Immature natural killer cell (primary cell): ENCODE data around the gene TUSC1. TPM values are rescaled to one million over a fixed set of nuclear protein-coding genes. Genes with fewer than 3 reads are reported as not detected.
"Not testable (repeated sequence)": the region's sequence is repeated elsewhere in the genome, so short reads cannot be mapped to it uniquely, and the experiment has no call there.

Source experiments
- DNase-seq, 3 donors: peaks; one replicate each; pipeline ENCODE4 v3.0.0; 2022; ENCODE audit warnings: mixed read lengths in 1 of 3
- H3K27ac Mint-ChIP-seq, 6 donors: one replicate each; pipeline ENCODE4 v1.8.0; 2020; ENCODE audit warnings: mixed read lengths in 6 of 6, mild to moderate bottlenecking in 5 of 6, inconsistent platforms in 4 of 6, moderate library complexity in 3 of 6
- H3K27me3 Mint-ChIP-seq, 3 donors: one replicate each; pipeline ENCODE4 v1.8.0; 2020 to 2021; ENCODE audit warnings: low read depth in 3 of 3, mild to moderate bottlenecking in 3 of 3, mixed read lengths in 3 of 3, moderate library complexity in 3 of 3, inconsistent platforms in 1 of 3
- H3K36me3 Mint-ChIP-seq, 3 donors: one replicate each; pipeline ENCODE4 v1.8.0; 2020; ENCODE audit warnings: mixed read lengths in 3 of 3, inconsistent platforms in 2 of 3, mild to moderate bottlenecking in 2 of 3
- H3K4me1 Mint-ChIP-seq, 2 donors: one replicate each; pipeline ENCODE4 v1.8.0; 2020; ENCODE audit warnings: inconsistent platforms in 2 of 2, mild to moderate bottlenecking in 2 of 2, mixed read lengths in 2 of 2, moderate library complexity in 1 of 2
- H3K4me3 Mint-ChIP-seq, 5 donors: one replicate each; pipeline ENCODE4 v1.8.0; 2020; ENCODE audit warnings: mild to moderate bottlenecking in 5 of 5, mixed read lengths in 5 of 5, inconsistent platforms in 3 of 5, moderate library complexity in 3 of 5
- H3K9me3 Mint-ChIP-seq, 6 donors: one replicate each; pipeline ENCODE4 v1.8.0; 2020; ENCODE audit warnings: mild to moderate bottlenecking in 6 of 6, mixed read lengths in 6 of 6, inconsistent platforms in 4 of 6, moderate library complexity in 3 of 6
- polyA plus RNA-seq, 3 donors: library from polyadenylated mRNA; unstranded; fragments of 300-500 nt; fragmentation: Illumina TruSeq; gene quantifications; one replicate each; pipeline ENCODE4 v1.2.3, GENCODE V29; 2021

Gene TUSC1
- polyA plus RNA-seq, 3 donors from 2014 or later = 0.63 to 1.6 (median 1.1) TPM

- H3K4me1 Mint-ChIP-seq = peaks cover 12 to 16% of the 10 kb centered on the region in 2 donors
- H3K27me3 Mint-ChIP-seq = peaks cover 0 to 6% (median 1%) of the 10 kb centered on the region in 3 donors
- no peaks in the 10 kb centered on the region for H3K36me3 Mint-ChIP-seq
- peak overlapping the region; percentile 0 to 74 (median 15) for H3K4me3 Mint-ChIP-seq
- peaks cover 8 to 19% (median 13%) of the 10 kb centered on the region in 6 donors for H3K9me3 Mint-ChIP-seq
- H3K27ac Mint-ChIP-seq = no peak overlapping the region
- DNase-seq = no peak
Observed at GRCh38 chr9:25678846-25679360, 659 bp upstream of the TUSC1 start.

- peaks cover 0 to 2% (median 1%) of the 10 kb centered on the region in 3 donors for H3K27me3 Mint-ChIP-seq
- H3K36me3 Mint-ChIP-seq = no peaks in the 10 kb centered on the region
- peak overlapping the region in 2 of 6 donors; percentile 19 to 67 for H3K27ac Mint-ChIP-seq
- DNase-seq = peak; percentile 37 to 47 (median 45)
- H3K9me3 Mint-ChIP-seq = peaks cover 2 to 12% (median 9%) of the 10 kb centered on the region in 6 donors
- H3K4me1 Mint-ChIP-seq = peaks cover 12 to 16% of the 10 kb centered on the region in 2 donors
- H3K4me3 Mint-ChIP-seq = peak overlapping the region; percentile 68 to 80 (median 71)
Observed at GRCh38 chr9:25677301-25678146, 720 bp downstream of the TUSC1 start.

- not testable (repeated sequence) for DNase-seq, H3K27ac Mint-ChIP-seq, H3K4me3 Mint-ChIP-seq, H3K27me3 Mint-ChIP-seq, H3K9me3 Mint-ChIP-seq, H3K36me3 Mint-ChIP-seq
- H3K4me1 Mint-ChIP-seq = peaks cover 12 to 16% of the 10 kb centered on the region in 2 donors
Observed at GRCh38 chr9:25675858-25676257, 2.4 kb downstream of the TUSC1 start.

DNA sequence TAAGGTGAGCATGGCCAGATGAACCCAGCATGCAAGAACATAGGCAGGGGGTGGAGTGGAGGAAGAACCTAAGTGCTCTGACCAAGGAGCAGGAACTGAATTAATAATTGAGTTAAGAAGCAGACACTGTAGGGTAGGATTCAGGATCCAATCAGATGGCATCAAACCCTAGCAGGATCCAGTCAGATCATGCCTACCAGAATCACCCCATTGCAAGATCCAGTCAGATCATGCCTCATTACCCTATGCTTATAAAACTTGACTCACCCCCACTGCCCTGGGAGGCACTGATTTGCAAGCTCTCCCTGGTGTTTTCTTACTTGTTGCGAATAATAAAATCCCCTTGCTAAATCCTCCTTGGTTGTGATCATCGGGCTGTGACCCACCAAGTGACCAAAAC is 19.7 kb downstream of the TUSC1 start:
- H3K9me3 Mint-ChIP-seq = peaks cover 2 to 41% (median 16%) of the 10 kb centered on the region in 6 donors
- H3K36me3 Mint-ChIP-seq = no peaks in the 10 kb centered on the region

DNA sequence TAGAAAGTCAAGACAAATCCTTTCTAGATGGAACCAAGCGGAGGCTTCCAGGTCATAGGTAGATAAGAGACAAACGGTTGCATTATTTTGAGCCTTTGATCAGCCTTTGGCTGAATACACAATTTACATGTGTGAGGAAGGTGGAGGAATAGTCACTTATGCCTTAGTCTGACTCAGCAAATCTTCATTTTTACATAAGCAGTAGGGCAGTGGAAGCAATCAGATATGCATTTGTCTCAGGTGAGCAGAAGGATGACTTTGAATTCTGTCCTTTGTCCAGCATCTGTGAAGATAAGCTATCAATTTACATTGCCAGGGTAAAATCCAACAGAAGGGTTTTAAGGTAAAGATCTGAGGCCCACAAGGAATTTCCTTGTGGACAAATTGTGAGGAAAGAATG is 23.8 kb downstream of the TUSC1 start:
- Mint-ChIP-seq H3K27me3 (peaks cover 0 to 2% (median 0%) of the 10 kb centered on the region in 3 donors), H3K27ac (no peak overlapping the region), H3K4me3 (no peak overlapping the region), H3K4me1 (no peaks in the 10 kb centered on the region), H3K36me3 (no peaks in the 10 kb centered on the region), H3K9me3 (peaks cover 4 to 42% (median 21%) of the 10 kb centered on the region in 6 donors)
- no peak for DNase-seq

More for the DNA sequence above, 19.7 kb downstream of the TUSC1 start:
- H3K4me1 Mint-ChIP-seq = no peaks in the 10 kb centered on the region
- H3K27ac Mint-ChIP-seq = no peak overlapping the region
- H3K4me3 Mint-ChIP-seq = no peak overlapping the region
- DNase-seq = no peak
- peaks cover 0 to 2% (median 0%) of the 10 kb centered on the region in 3 donors for H3K27me3 Mint-ChIP-seq

DNA sequence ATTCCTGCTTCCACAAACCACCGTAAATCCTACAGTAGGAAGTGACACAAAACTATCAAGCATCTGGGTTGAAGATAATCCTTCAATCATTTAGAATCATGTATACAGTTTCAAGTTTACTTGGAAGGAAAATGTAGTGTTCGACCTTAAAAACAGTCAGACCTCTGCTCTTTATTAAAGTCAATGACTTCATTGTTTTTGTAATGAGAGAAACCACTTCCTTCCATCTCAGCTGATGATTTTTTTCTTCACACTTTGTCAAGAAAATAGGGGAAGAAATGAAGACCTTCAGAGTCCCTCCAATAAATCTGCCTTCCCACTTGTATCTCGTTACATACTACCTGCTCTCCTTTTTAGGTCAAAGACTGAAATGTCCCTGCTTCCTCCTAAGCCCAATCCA is 30.1 kb downstream of the TUSC1 start:
- DNase-seq = no peak
- Mint-ChIP-seq H3K27ac (no peak overlapping the region), H3K4me3 (peak overlapping the region in 2 of 5 donors; percentile 1 to 4), H3K36me3 (no peaks in the 10 kb centered on the region), H3K9me3 (peaks cover 9 to 32% (median 20%) of the 10 kb centered on the region in 6 donors), H3K4me1 (peaks cover 8% of the 10 kb centered on the region in 2 donors), H3K27me3 (peaks cover 0 to 3% (median 0%) of the 10 kb centered on the region in 3 donors)

DNA sequence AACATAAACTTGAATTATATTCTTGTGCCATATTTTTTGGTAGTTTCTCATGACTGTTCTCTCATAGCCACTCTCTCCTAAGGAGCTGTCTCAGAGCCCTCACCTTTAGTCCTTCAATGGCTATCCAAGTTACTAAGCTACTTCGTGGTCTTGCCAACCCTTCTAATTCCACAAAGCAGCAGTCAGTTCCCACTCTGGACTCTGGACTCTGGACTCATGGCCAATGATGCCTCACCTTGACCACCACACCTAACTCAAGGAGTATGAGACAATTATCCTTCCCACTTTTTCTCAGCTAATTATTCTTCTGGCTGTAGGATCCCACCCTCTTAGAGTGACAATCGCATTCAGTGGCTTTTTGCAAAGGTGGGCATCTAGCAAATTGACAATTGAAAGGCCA is 42.2 kb downstream of the TUSC1 start:
- no peaks in the 10 kb centered on the region for H3K27me3 Mint-ChIP-seq
- H3K36me3 Mint-ChIP-seq = no peaks in the 10 kb centered on the region

DNA sequence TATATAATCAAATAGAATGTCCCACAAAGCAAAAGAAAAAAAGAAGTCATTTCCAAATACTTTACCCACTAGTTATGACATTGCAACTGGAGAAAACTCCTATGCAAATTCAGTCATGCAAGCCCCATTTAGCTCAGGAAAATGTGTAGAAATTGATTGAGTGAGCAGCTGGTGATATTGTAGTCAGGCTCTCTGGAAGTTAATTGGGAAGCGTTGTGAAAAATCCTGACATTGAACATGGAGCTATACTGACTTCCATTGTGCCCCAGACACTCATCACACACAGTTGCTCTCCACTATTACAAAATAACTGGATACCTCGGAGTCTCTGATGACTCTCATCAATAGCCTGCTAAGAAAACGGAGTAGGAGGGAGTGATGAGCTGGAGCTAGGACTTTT is 49.0 kb downstream of the TUSC1 start:
- Mint-ChIP-seq H3K4me1 (no peaks in the 10 kb centered on the region), H3K27ac (no peak overlapping the region), H3K27me3 (no peaks in the 10 kb centered on the region), H3K4me3 (no peak overlapping the region), H3K36me3 (no peaks in the 10 kb centered on the region), H3K9me3 (peaks cover 9 to 42% (median 17%) of the 10 kb centered on the region in 6 donors)
- DNase-seq = no peak

More for the DNA sequence above, 42.2 kb downstream of the TUSC1 start:
- no peak overlapping the region for H3K27ac Mint-ChIP-seq
- H3K4me1 Mint-ChIP-seq = no peaks in the 10 kb centered on the region
- DNase-seq = no peak
- peaks cover 0 to 30% (median 10%) of the 10 kb centered on the region in 6 donors for H3K9me3 Mint-ChIP-seq
- H3K4me3 Mint-ChIP-seq = no peak overlapping the region
